Measurements from ENCODE around the gene NEK4. TPM values are rescaled to one million over a fixed set of nuclear protein-coding genes. Genes with fewer than 3 reads are reported as not detected.

NEK4 gene
- total RNA-seq, 1 donor from 2014 or later, result 18.5 TPM

GRCh38 chr3:52696830-52697631, 73.7 kb downstream of the NEK4 start:
- H3K27me3 ChIP-seq (ENCODE audit: control insufficient read depth, insufficient read depth, low read length), result no peaks in the 10 kb centered on the region
- H3K36me3 ChIP-seq (ENCODE audit: control insufficient read depth, insufficient read depth, low read length), result peaks cover 2% of the 10 kb centered on the region
- no peak overlapping the region for H3K4me3 ChIP-seq (ENCODE audit: low read depth, low read length)
- no peak for DNase-seq (ENCODE audit: low read depth)
- TF ChIP-seq CTCF (IDR thresholded peaks at IDR 0.05; ENCODE audit: insufficient read depth, low read length, poor library complexity, severe bottlenecking), result no peak

GRCh38 chr3:52695798-52696671, 74.7 kb downstream of the NEK4 start:
- no peak for DNase-seq (ENCODE audit: low read depth)
- Histone ChIP-seq H3K27me3 (ENCODE audit: control insufficient read depth, insufficient read depth, low read length) (no peaks in the 10 kb centered on the region), H3K4me3 (ENCODE audit: low read depth, low read length) (no peak overlapping the region), H3K36me3 (ENCODE audit: control insufficient read depth, insufficient read depth, low read length) (peaks cover 2% of the 10 kb centered on the region)
- TF ChIP-seq CTCF (IDR thresholded peaks at IDR 0.05; ENCODE audit: insufficient read depth, low read length, poor library complexity, severe bottlenecking), result no peak

GRCh38 chr3:52694528-52695189, 76.1 kb downstream of the NEK4 start:
- peaks cover 4% of the 10 kb centered on the region for H3K36me3 ChIP-seq (ENCODE audit: control insufficient read depth, insufficient read depth, low read length)
- no peak overlapping the region for H3K4me3 ChIP-seq (ENCODE audit: low read depth, low read length)
- no peak for TF ChIP-seq CTCF (IDR thresholded peaks at IDR 0.05; ENCODE audit: insufficient read depth, low read length, poor library complexity, severe bottlenecking)
- no peak for DNase-seq (ENCODE audit: low read depth)
- no peaks in the 10 kb centered on the region for H3K27me3 ChIP-seq (ENCODE audit: control insufficient read depth, insufficient read depth, low read length)

GRCh38 chr3:52693071-52693470, 77.7 kb downstream of the NEK4 start:
- Histone ChIP-seq H3K27me3 (ENCODE audit: control insufficient read depth, insufficient read depth, low read length) (no peaks in the 10 kb centered on the region), H3K36me3 (ENCODE audit: control insufficient read depth, insufficient read depth, low read length) (peaks cover 7% of the 10 kb centered on the region), H3K4me3 (ENCODE audit: low read depth, low read length) (no peak overlapping the region)
- TF ChIP-seq CTCF (IDR thresholded peaks at IDR 0.05; ENCODE audit: insufficient read depth, low read length, poor library complexity, severe bottlenecking), result no peak
- DNase-seq (ENCODE audit: low read depth), result no peak

- DNase-seq (ENCODE audit: low read depth), result no peak
- peaks cover 9% of the 10 kb centered on the region for H3K36me3 ChIP-seq (ENCODE audit: control insufficient read depth, insufficient read depth, low read length)
- TF ChIP-seq CTCF (IDR thresholded peaks at IDR 0.05; ENCODE audit: insufficient read depth, low read length, poor library complexity, severe bottlenecking), result no peak
- no peaks in the 10 kb centered on the region for H3K27me3 ChIP-seq (ENCODE audit: control insufficient read depth, insufficient read depth, low read length)
- no peak overlapping the region for H3K4me3 ChIP-seq (ENCODE audit: low read depth, low read length)
Measured at GRCh38 chr3:52690560-52690959, 80.2 kb downstream of the NEK4 start.

All from kidney epithelial cell (primary cell).